Stimulated activated CD8-positive, alpha-beta memory T cell treated with anti-CD3 and anti-CD28 coated beads, Interleukin-2, amount 100 ng/mL, for 48 hours (primary cell): ENCODE data around the gene BMP3.

Experiments used
- DNase-seq, 2 donors: peaks; one replicate each; pipeline ENCODE4 v3.0.0-alpha.2; 2020; ENCODE audit warnings: low read depth in 2 of 2

BMP3 gene

GRCh38 chr4:81040012-81040659 lies 9.6 kb downstream of the BMP3 start:
- DNase-seq = no peak

GRCh38 chr4:81042578-81043365 lies 12.3 kb downstream of the BMP3 start:
- no peak for DNase-seq

GRCh38 chr4:81049330-81049729 lies 18.8 kb downstream of the BMP3 start:
- DNase-seq = no peak

- no peak for DNase-seq
Measured at GRCh38 chr4:81049907-81050306, 19.4 kb downstream of the BMP3 start.

GRCh38 chr4:81052119-81053068 lies 21.9 kb downstream of the BMP3 start:
- peak in 1 of 2 donors; percentile 25 for DNase-seq

- DNase-seq = no peak
Measured at GRCh38 chr4:81058621-81059020, 28.1 kb downstream of the BMP3 start.

GRCh38 chr4:81060587-81061343 lies 30.3 kb downstream of the BMP3 start:
- DNase-seq = no peak

- no peak for DNase-seq
Measured at GRCh38 chr4:81061344-81061730, 30.8 kb downstream of the BMP3 start.

- DNase-seq = no peak
Measured at GRCh38 chr4:81062001-81062400, 31.5 kb downstream of the BMP3 start.

GRCh38 chr4:81065446-81065845 lies 34.9 kb downstream of the BMP3 start:
- no peak for DNase-seq

GRCh38 chr4:81069706-81070331 lies 39.3 kb downstream of the BMP3 start:
- DNase-seq = peak; percentile 1 to 17

GRCh38 chr4:81071013-81071412 lies 40.5 kb downstream of the BMP3 start:
- DNase-seq = no peak

- DNase-seq = no peak
Measured at GRCh38 chr4:81081156-81081555, 50.6 kb downstream of the BMP3 start.

- DNase-seq = no peak
Measured at GRCh38 chr4:81084029-81084428, 53.5 kb downstream of the BMP3 start.

GRCh38 chr4:81084634-81085033 lies 54.1 kb downstream of the BMP3 start:
- DNase-seq = no peak

- DNase-seq = no peak
Measured at GRCh38 chr4:81085291-81085690, 54.8 kb downstream of the BMP3 start.

GRCh38 chr4:81085979-81086378 lies 55.5 kb downstream of the BMP3 start:
- DNase-seq = no peak

- DNase-seq = no peak
Measured at GRCh38 chr4:81093720-81094401, 63.4 kb downstream of the BMP3 start.

GRCh38 chr4:81095389-81095788 lies 64.9 kb downstream of the BMP3 start:
- DNase-seq = no peak

- no peak for DNase-seq
Measured at GRCh38 chr4:81096566-81096965, 66.1 kb downstream of the BMP3 start.
